Astrocyte of the hippocampus (primary cell): Measurements from ENCODE around the gene SPATA31C1.
"Not testable (repeated sequence)": the region's sequence is repeated elsewhere in the genome, so short reads cannot be mapped to it uniquely, and the experiment has no call there.

Experiments
- DNase-seq: peaks from one replicate; pipeline ENCODE4 v3.0.0; 2011; ENCODE audit warnings: low read depth, low spot score

SPATA31C1 gene

DNA sequence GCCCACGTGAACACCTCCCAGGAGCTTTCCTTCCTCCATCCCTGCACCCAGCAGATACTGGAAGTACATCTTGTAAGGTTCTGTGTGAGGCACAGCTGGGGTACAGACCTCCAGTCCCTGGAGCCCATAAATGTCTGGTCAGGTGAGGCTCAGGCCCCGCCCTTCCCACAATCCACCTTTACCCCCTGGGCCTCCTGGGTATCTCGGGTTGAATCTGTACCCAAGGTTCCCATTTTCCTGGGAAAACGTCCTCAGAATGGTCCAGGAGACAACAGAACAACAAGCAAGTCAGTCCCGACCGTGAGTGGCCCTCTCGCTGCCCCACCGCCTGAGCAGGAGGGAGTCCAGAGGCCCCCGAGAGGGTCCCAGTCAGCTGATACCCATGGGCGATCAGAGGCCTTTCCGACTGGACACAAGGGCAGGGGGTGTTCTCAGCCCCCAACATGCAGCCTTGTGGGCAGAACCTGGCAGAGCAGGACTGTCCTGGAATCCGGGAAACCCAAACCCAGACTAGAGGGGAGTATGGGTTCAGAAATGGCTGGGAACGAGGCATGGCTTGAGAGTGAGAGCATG lies 30.7 kb upstream of the SPATA31C1 start:
- DNase-seq: no peak

DNA sequence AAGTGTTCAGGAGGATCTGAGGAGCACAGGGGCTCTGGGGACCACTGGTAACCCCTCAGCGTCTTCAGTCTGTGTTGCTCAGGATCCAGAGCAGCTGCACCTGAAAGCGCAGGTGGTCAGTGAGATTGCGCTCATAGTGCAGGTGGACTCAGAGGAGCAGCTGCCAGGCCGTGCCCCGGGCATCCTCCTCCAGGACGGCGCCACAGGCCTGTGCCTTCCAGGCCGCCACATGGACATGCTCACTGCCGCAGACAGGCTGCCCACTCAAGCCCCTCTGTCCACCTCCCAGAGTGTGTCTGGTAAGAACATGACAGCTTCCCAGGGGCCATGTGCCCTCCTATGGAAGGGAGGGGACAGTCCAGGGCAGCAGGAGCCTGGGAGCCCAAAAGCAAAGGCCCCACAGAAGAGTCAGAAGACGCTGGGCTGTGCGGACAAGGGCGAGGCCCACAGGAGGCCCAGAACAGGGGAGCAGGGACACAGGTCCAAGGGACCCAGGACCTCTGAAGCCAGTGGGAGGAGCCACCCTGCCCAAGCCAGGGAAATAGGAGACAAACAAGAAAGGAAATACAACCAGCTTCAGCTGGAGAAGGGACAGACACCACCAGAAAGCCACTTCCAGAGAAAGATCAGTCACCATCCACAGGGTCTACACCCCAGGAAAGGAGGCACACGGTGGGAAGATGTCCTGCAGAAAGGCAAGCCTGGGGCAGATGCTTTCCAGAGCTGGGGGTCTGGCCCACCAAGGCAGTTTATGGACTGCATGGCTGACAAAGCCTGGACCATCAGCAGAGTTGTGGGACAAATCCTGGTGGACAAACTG lies 29.9 kb upstream of the SPATA31C1 start:
- no peak for DNase-seq

- no peak for DNase-seq
Observed at GRCh38 chr9:87888501-87888900, 29.3 kb upstream of the SPATA31C1 start.

- DNase-seq: no peak
Observed at GRCh38 chr9:87889065-87889881, 28.5 kb upstream of the SPATA31C1 start.

GRCh38 chr9:87889882-87890252 lies 27.9 kb upstream of the SPATA31C1 start:
- DNase-seq: no peak

DNA sequence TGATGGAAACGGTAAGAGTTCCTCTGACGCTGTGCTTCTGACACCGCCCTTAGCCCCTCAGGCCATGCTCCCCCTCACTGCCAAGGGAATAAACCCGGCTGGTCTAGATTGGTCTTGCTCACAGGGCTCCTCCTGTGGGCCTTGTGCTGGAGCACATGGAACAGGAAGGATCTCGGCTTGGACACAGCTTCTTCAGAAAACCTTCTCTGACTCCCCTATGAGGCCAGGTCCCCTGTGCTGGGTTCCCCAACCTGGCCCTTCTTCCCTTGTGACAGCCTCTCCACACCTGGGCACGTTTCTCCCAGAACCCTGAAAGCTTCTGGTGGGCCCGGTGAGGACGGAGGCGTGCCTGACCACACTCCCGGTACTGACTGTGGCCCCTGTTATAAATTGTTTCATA lies 26.9 kb upstream of the SPATA31C1 start:
- no peak for DNase-seq

GRCh38 chr9:87891754-87892153 lies 26.0 kb upstream of the SPATA31C1 start:
- no peak for DNase-seq

DNA sequence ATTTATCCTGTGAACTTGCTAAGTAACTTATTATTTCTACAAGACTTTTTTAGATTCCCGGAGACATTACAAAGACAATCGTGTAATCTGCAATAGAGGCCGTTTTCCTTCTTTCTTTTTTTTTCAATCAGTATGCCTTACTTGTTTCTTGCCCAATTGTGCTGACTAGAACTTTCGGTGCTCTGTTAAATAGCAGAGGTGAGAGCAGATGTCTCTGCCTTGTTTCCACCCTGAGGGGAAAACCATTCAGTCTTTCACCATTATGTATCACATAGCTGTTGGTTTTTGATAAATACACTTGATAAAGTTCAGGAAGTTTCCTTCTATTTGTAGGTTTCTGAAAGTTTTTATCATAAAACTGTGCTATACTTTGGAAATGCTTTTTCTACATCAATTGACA lies 24.8 kb upstream of the SPATA31C1 start:
- DNase-seq: no peak

DNA sequence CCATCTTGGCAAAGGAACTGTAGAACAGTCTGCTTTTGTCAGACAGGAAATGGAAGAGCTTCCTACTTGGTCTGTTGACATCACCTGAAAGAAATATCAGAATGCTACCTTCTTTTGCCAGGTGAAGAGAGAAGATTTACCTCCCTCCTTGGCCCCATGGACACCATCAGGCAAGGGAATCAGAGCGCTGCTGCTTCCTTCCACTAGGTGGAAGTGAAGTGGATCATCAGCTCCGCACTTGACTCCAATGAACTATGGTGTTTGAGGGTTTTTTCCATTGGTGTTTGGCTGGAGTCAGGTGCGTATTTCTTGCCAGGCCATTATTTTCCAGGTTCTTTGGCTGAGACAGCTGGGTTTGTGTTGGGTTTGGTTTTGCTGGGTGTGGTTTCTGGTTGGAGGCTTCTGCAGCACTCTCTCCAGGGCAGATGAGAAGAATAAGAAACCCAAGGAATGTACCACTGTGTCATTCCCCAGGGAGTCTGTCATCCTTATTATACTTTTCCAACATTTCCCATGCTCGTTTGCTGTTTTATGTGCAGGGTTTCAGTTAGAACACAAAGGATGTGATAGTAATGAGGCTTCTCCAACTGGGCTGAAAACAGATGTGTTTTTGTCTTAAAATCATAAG lies 22.6 kb upstream of the SPATA31C1 start:
- no peak for DNase-seq

DNA sequence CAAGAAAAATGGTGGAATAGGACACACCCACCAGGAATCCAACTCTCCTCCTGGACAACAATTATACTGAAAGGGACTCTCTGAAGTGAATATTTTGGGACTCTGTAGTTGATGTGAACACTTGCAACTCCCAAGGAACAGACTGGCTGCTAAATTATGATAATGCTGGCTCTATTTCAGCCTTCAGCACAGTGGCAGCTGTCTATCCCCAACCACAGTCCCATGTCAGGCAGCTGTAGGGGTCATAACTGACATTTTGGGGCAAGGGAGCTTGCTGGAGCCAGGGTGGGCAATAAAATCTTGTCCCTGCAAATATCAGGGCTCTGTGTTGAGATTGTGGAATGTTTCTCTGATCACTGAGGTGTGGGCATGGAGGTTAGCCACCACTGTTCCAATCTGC lies 20.9 kb upstream of the SPATA31C1 start:
- no peak for DNase-seq

DNA sequence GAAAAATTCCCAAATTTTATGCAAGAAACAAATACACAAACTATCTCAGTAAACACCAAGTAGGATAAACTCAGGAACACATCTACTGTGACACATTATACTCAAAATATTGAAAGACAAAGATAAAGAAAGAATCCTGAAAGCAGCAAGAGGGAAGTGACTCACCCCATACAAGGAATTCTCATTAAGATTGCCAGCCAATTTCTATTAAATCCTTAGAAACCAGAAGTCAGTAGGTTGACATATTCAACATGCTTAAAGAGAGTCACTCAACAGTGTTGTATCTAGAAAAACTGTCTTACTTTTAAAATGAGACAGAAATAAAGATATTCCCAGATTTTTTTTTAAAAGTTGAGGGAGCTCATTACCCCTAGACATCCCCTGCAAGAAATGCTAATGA lies 19.6 kb upstream of the SPATA31C1 start:
- no peak for DNase-seq

- DNase-seq: not testable (repeated sequence)
Observed at GRCh38 chr9:87902371-87902770, 15.4 kb upstream of the SPATA31C1 start.

- no peak for DNase-seq
Observed at GRCh38 chr9:87909310-87910041, 8.3 kb upstream of the SPATA31C1 start.

- DNase-seq: no peak
Observed at GRCh38 chr9:87910821-87911220, 6.9 kb upstream of the SPATA31C1 start.

- DNase-seq: not testable (repeated sequence)
Observed at GRCh38 chr9:87919013-87919412, 1.3 kb downstream of the SPATA31C1 start.

GRCh38 chr9:87921561-87921960 lies 3.8 kb downstream of the SPATA31C1 start:
- not testable (repeated sequence) for DNase-seq

GRCh38 chr9:87923012-87923411 lies 5.2 kb downstream of the SPATA31C1 start:
- peak; percentile 21 for DNase-seq

DNA sequence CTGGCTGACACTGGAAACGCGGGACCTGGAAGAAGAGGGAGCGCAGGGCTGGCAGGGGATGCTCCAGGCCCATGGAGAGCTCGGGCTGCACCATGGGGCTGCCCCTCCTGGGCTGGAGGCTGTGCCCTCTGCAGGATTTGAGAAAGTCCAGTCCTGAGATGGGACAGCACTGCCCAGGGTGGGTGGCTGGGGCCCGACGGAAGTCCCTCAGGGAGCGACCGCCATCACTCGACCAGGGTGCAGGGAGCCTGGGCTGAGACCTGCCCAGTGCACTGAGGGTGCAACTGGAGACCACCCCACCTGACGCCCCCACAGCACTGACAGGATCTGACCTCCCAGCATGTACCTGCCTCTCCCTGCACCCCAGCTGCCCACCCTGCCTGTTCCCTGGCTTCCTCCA lies 7.1 kb downstream of the SPATA31C1 start:
- not testable (repeated sequence) for DNase-seq

- not testable (repeated sequence) for DNase-seq
Observed at GRCh38 chr9:87929152-87929551, 11.4 kb downstream of the SPATA31C1 start.

DNA sequence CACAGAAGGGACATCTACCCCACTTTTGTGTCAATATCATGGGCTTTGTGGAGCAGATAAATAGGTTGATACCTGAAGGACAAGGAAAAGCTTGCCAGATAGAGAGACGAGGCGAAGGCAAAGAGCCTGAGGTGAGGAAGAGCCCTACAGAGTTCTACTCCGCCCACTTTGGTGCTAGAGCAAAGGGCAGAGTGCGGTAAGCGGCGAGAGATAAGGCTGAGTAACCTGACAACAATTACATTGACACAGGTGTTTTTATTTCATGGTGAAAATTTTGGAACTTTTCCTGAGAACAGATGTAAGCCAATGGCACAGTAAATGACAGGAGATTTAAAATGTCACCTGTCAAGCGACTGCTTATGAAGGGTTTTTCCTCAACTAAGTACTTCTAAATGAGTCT lies 16.7 kb downstream of the SPATA31C1 start:
- DNase-seq: not testable (repeated sequence)

DNA sequence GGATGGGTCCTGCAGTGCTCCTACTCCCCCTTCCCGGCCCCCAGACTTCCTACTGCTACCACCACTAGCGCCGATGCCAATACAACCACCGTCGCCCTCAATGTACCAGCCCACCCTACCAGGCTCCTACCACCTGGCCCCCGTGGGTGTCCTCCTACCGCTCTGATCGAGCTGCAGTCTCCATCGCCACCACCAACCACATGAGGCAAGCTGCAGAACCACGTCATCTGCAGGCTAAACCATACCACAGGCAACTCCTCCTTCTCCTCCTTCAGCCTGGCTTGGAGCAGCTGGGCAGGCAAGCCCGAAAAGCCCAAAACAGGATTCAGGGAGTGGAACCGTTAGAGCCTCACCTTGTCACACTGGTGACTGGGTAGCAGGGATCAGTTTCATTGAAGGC lies 19.6 kb downstream of the SPATA31C1 start:
- DNase-seq: not testable (repeated sequence)
